GM21515 (cell line): Measurements from ENCODE around the gene TRAPPC2L.

Experiments used
- ATAC-seq: cut with Tn5 transposase; IDR thresholded peaks from one replicate; pipeline ENCODE4 v1.9.1; 2021; ENCODE audit not compliant: unreplicated experiment

TRAPPC2L gene

DNA sequence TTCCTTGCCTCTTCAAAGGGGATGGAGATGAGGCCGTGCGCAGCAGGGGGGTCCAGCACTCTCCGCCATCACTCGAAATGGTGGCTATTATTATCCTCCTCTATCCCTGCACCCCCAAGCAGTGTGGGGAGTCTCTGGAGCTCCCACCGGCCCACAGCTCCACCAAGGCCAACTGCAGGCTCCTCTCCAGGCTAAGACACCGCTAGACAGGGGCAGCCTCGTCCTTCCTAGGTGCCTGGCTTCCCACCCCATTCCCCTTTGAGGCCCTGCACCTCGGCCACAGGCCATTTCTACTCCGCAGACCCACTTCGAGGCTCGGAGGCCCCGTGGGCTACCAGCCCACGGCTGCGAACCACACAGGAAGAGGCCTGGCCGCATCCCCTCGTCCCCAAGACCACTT is 49.1 kb downstream of the TRAPPC2L start:
- no peak for ATAC-seq

DNA sequence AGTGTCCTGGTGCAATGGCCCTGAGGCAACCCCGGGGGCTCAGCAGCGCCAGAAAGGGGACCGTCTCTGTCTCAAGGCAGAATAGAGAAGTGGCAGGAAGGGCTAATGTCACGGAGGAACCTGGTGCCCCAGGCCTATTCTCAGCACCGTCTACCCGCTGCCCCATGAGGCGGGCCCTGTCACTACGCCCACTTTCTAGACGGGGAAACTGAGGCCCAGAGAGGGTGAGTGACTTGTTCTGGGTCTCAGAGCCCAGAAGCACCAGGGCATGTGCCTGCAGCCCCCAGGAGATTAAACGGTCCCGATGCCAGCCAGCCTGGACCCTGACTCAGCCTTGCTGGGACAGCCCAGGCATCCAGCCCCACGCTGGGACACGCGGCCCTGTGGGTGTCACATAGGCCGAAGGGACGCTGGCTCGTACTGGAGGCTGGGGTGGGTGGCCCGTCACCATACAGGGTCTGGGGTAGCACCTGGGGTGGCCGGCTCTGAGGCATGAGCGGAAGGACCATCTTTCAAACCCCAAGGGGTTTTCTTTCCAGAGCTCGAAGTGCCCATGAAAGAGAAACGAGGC is 49.7 kb downstream of the TRAPPC2L start:
- ATAC-seq = no peak

DNA sequence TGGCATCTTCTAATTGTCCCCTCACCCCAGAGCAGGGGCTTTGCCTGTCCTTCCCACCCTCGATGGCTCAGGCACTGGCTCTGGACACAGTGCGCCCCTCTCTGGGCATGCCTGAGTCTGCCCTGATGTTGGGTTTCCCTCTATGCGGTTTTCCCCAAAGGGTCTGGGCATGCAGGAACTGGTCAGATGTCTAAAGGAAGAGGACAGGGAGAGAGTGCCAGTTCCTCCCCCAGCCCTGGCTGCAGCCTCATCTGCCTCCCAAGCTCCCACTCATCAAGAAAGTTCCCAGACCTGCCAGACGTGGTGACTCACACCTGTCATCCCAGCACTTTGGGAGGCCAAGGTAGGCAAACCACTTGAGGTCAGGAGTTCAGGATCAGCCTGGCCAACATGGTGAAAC is 50.8 kb downstream of the TRAPPC2L start:
- ATAC-seq = no peak

DNA sequence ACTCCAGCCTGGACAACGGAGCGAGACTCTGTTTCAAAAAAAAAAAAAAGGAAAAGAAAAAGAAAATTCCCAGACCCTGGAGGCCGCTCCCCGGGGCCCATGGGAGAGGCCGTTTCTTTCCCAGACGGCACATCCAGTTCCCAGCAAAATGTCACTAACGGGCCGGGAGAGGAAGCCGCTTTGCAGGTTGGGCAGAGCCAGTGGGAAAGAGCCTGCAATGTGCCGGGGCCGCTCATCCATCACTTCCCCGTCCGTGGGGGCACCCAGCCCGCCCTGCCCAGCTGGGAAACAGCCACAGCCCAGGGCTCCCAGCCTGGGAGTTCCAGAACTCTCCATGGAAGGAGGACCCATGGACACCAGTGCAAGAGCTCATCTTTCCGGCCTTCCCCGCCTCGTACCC is 51.4 kb downstream of the TRAPPC2L start:
- ATAC-seq = no peak

DNA sequence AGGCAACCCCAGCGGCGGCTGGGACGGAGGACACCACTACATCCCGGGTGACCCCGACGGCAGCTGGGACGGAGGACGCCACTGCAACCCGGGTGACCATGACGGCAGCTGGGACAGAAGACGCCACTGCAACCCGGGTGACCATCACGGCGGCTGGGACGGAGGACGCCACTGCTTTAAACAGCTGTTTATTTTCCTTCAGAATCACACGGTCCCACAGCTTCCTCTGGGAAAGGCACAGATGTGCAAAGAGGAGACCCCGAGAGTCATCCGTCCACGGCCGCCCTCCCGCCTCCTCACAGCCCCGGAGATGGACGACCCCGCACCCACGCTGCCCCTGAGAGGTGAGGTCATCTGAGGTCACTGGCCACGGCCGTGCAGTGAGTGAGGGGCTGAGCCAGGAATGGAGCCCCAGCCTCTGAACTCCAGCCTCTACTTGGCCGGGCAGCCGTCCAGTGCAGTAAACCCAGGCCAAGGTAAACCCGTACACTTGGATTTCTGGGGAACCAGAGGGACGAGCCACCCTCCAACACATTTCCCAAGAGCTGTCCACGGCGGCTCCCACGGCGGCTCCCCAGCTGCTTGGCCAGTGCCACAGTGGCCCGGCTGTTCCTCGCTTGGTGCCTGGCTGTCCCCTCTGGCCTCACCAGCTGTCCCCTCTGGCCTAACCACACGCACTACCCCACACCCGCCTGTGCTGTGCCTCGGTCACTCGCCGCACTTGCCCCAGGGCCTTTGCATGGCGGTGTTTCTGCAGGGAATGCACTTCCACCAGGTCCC is 52.7 kb downstream of the TRAPPC2L start:
- ATAC-seq = no peak

DNA sequence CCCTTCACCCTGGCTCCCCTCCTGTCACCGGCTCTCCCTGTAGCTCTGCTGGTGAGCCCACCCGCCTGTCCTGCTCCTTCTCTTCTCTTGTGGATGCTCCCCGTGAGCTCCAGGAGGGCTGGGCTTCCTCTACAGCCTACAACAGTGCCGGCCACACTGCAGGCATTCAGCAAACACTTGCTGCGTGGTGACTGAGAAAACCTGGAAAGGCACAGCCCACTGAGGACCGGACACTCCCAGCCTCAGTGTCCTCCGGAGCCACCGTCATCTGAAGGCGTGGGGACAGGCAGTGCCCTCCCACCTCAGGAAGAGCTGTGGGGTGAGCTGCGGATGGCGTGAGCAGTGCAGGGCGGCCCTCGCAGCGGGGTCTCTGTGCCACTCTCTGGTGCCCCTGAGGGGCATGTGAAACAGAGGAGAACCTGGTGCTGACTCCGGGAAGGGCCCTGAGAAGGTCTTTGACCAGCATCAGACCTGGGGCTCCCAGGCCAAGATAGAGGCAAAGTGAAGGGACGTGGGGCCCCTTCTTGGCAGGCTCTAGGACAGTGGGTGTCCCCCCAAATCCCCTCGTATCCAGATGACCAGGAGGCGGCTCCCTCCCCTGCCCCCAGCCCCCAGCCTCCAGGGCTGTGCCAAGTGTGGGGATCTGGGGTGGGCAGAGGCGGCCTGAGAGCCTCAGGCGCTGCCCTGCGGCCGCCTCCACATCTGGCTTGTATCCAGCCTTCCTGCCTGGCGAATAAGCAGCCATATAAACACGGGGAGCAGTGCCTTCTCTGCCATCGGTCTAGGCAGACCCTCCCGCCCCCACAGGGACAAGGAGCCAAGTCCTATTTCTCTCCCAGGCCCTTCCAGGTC is 53.6 kb downstream of the TRAPPC2L start:
- no peak for ATAC-seq

DNA sequence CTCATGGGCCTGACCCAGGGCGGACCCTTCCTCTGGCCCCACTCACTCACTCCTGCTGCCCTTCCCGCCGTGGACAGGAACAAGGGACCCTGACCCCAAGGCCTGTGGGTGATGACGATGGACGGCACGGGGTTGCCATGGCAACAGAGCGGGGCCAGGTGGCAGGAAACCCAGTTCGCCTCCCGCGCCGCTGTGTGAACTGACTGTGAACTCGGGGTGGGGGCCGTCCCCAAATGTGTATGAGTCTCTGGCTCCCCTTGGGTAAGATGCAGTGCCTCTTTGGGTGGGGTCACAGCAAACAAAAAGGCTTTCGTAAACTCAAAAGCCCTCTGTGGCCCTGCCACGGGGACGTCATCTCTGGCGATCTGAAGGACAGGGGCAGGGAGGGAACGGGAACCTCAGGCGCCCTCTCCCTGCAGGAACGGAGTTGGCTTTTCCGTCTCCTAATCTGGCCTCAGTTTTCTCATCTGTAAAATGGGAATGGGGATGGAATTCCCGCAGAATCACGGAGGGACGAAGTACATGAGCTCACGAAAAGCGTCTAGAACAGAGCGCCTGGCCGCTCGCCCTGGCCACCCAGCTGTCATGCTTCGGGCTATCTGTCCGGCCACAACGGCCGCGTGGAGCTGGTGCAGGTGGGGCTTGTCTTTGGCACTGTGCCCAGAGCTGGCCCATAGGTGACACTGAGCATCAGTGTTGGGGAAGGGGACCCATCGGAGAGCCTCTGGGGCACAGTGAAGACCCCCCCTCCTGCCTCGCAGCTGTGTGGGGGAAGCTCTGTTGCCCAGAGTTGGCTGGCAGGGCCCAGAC is 54.4 kb downstream of the TRAPPC2L start:
- no peak for ATAC-seq

DNA sequence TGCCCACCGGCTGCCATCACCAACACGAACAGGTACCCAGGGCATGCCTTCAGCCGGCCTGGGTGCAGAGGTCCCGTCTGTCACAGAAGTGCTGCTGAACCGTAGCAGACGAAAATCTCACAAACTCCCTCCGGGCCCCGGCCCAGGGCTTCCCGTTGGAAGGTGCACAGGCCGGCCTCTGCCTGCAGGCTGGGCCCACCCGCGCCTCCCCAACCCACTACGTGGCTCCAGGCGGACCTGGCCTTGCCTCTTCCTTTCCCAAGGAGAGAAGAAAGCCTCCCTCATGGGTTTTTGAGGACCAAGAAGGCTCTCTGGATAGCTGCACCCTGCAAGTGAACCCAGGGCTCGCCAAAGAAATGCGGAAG is 55.0 kb downstream of the TRAPPC2L start:
- ATAC-seq = no peak
